Measurements from ENCODE around the gene SOCS6.

DNA sequence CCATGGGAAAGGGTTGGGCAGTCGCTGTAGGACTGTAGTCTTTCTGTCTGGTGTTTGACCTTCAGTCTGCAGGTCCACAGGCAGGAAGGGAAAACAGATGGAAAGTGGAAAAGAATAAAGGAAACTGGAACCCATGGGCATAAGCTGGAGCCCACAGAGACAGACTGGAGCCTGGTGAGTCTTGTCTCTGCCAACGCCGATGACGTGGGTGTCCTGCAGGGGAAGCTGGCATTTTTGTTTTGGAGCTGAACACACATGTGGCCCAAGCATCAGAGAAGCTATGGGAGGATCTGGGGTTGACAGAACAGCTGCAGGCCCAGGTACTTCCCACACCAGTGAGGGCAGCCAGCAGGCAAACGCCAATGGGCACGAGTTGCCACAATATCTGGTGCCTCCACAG lies 28.2 kb upstream of the SOCS6 start:
- TF ChIP-seq, protein P1, sequence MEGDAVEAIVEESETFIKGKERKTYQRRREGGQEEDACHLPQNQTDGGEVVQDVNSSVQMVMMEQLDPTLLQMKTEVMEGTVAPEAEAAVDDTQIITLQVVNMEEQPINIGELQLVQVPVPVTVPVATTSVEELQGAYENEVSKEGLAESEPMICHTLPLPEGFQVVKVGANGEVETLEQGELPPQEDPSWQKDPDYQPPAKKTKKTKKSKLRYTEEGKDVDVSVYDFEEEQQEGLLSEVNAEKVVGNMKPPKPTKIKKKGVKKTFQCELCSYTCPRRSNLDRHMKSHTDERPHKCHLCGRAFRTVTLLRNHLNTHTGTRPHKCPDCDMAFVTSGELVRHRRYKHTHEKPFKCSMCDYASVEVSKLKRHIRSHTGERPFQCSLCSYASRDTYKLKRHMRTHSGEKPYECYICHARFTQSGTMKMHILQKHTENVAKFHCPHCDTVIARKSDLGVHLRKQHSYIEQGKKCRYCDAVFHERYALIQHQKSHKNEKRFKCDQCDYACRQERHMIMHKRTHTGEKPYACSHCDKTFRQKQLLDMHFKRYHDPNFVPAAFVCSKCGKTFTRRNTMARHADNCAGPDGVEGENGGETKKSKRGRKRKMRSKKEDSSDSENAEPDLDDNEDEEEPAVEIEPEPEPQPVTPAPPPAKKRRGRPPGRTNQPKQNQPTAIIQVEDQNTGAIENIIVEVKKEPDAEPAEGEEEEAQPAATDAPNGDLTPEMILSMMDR (IDR thresholded peaks at IDR 0.05) = no peak
- TF ChIP-seq EZH2 (IDR thresholded peaks at IDR 0.05; ENCODE audit: borderline replicate concordance, insufficient read depth, low read depth, low read length, poor library complexity, severe bottlenecking) = no peak

All from B cell (primary cell).